Suprapubic skin (tissue), 4 donors: ENCODE data around the gene USP6NL. TPM values are rescaled to one million over a fixed set of nuclear protein-coding genes. Genes with fewer than 3 reads are reported as not detected.

Experiments used
- DNase-seq, 2 donors: peaks; one replicate each; pipeline ENCODE4 v3.0.0-alpha.2; 2019; ENCODE audit warnings: low spot score in 2 of 2
- H3K27ac ChIP-seq: fragments of 200-600 bp; sonication (generic); one replicate; pipeline ENCODE4 v1.5.1; 2019
- H3K27me3 ChIP-seq: fragments of 200-600 bp; sonication (generic); one replicate; pipeline ENCODE4 v1.5.1; 2019
- H3K36me3 ChIP-seq: fragments of 200-600 bp; sonication (generic); one replicate; pipeline ENCODE4 v1.5.1; 2019
- H3K4me1 ChIP-seq: fragments of 200-600 bp; sonication (generic); one replicate; pipeline ENCODE4 v1.5.1; 2019
- H3K4me3 ChIP-seq: fragments of 200-600 bp; sonication (generic); one replicate; pipeline ENCODE4 v1.5.1; 2019; ENCODE audit warnings: mild to moderate bottlenecking
- H3K9me3 ChIP-seq: fragments of 200-600 bp; sonication (generic); one replicate; pipeline ENCODE4 v1.5.1; 2019
- EP300 ChIP-seq: sonication (generic); formaldehyde crosslinking; IDR thresholded peaks from one replicate; pipeline ENCODE4 v1.6.1; 2017; ENCODE audit warnings: antibody characterized with exemption
- POLR2A ChIP-seq, 2 donors: fragments of 450-650 bp; IDR thresholded peaks; one replicate each; pipeline ENCODE4 v1.6.1; 2017; ENCODE audit warnings: antibody characterized with exemption in 2 of 2, mild to moderate bottlenecking in 2 of 2, moderate library complexity in 2 of 2
- POLR2AphosphoS5 ChIP-seq, 3 donors: sonication (generic); formaldehyde crosslinking; IDR thresholded peaks; one replicate each; pipeline ENCODE4 v1.6.1; 2017; ENCODE audit warnings: antibody characterized with exemption in 3 of 3
- WGBS: methylation state at CpG from one replicate; pipeline ENCODE4 v1.1.5; 2018; 5-methylcytosine and 5-hydroxymethylcytosine counted together
- total RNA-seq, 4 donors: library from RNA; depleted of rRNA; stranded (reverse); fragments of >200 nt; gene quantifications; one replicate each; pipeline ENCODE4 v1.1.0, GENCODE V29; 2016
- TF ChIP-seq, protein P1 (sequence below), 2 donors: fragments of 200-600 bp in 1 of 2; fragments of 450-650 bp in 1 of 2; sonication (generic) in 1 of 2; IDR thresholded peaks; one replicate each; pipeline ENCODE4 v1.5.1; 2016 to 2019; ENCODE audit warnings: antibody characterized with exemption in 2 of 2, mild to moderate bottlenecking in 1 of 2, moderate library complexity in 1 of 2

The USP6NL gene
- total RNA-seq, 4 donors from 2014 or later = 23.2 to 33.8 (median 27.7) TPM

DNA sequence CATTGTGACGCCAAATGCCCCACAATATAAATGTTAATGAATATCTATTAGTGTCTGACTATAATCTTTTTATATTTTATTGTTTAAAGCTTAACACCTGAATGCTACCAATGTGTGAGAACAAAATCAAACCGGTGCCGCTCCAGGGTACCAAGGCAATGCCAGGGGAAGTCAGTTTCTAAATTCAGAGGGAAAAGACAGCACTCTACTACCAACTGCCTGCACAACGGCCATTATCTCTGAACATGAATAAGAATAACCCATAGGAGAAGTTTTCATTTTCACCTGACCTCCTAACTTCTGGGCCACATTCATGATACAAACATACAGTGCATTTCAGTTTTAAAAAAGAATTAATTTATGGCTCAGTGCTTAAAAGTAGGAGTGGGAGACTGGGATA is 21.7 kb downstream of the USP6NL start:
- 92% methylated on average over 4 of the region's 4 CpGs for WGBS
- DNase-seq = no peak
- H3K4me3 ChIP-seq = no peak overlapping the region
- H3K4me1 ChIP-seq = peaks cover 5% of the 10 kb centered on the region
- no peak for TF ChIP-seq EP300
- TF ChIP-seq, protein P1, sequence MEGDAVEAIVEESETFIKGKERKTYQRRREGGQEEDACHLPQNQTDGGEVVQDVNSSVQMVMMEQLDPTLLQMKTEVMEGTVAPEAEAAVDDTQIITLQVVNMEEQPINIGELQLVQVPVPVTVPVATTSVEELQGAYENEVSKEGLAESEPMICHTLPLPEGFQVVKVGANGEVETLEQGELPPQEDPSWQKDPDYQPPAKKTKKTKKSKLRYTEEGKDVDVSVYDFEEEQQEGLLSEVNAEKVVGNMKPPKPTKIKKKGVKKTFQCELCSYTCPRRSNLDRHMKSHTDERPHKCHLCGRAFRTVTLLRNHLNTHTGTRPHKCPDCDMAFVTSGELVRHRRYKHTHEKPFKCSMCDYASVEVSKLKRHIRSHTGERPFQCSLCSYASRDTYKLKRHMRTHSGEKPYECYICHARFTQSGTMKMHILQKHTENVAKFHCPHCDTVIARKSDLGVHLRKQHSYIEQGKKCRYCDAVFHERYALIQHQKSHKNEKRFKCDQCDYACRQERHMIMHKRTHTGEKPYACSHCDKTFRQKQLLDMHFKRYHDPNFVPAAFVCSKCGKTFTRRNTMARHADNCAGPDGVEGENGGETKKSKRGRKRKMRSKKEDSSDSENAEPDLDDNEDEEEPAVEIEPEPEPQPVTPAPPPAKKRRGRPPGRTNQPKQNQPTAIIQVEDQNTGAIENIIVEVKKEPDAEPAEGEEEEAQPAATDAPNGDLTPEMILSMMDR (IDR thresholded peaks at IDR 0.05) = no peak
- no peaks in the 10 kb centered on the region for H3K9me3 ChIP-seq
- H3K36me3 ChIP-seq = no peaks in the 10 kb centered on the region
- H3K27me3 ChIP-seq = no peaks in the 10 kb centered on the region
- no peak overlapping the region for H3K27ac ChIP-seq

DNA sequence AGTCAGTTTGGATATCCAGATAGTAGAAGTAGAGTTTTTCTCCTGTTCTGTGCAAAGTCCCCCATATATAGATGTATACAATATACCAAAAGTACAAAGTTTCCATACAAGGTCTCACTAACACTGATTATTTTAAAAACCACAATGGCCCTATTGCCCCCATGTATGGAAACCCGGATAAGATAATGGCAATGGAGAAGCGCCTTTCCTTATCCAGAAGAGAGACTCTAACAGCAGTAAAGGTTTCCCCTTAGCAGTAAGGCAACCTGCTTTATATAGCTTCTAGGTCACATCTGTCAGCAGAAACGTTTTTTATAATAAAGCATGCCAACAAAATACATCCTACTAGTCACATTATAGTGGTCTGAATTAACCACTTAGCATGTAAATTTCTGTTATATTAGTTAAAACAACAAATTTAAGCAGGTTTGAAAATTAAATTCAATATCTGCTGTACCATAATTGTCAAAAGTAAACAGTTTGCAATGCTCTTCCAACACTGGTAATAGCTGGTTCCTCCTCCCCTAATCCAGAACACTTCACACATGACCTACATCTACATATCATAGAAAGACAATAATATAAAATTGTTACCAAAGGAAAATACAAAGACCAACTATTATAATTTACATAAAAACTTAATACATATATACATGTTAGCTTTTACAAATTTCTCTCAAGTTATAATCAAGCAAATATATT is 22.4 kb downstream of the USP6NL start:
- WGBS = 74% methylated on average over 3 of the region's 3 CpGs
- TF ChIP-seq, protein P1 (IDR thresholded peaks at IDR 0.05) = no peak
- TF ChIP-seq POLR2A (IDR thresholded peaks at IDR 0.05) = no peak
- no peak for TF ChIP-seq EP300
- no peak for TF ChIP-seq POLR2AphosphoS5 (IDR thresholded peaks at IDR 0.05)
- no peak overlapping the region for H3K27ac ChIP-seq
- DNase-seq = no peak
- no peaks in the 10 kb centered on the region for H3K9me3 ChIP-seq
- H3K36me3 ChIP-seq = no peaks in the 10 kb centered on the region
- H3K27me3 ChIP-seq = no peaks in the 10 kb centered on the region
- H3K4me1 ChIP-seq = peaks cover 5% of the 10 kb centered on the region
- no peak overlapping the region for H3K4me3 ChIP-seq

DNA sequence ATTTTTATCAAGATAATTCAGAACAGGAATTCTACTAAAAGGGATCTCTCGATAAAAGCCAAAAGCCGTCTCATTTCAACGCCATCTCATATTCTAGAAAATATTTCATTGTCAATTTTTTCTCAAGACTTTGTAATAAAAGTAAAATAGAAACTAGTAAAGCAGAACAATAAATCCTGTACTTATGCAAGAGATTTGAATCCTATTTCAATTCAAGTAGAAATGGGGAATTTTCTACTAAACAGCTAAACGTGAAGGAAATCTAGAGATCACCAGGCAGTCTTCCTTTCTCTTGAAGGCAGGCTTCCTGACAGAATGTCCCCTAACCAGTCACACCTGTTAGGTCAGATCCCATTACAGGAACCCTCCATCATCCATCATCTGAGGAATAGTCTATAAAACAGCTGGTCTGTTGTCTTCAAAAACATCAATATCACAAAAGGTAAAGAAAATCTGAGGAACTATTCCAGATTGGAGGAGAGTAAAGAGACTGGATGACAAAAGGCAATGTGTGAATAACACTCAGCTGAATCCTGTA is 23.7 kb downstream of the USP6NL start:
- Histone ChIP-seq H3K4me1 (peaks cover 5% of the 10 kb centered on the region), H3K4me3 (no peak overlapping the region), H3K27ac (no peak overlapping the region), H3K27me3 (no peaks in the 10 kb centered on the region), H3K9me3 (no peaks in the 10 kb centered on the region), H3K36me3 (no peaks in the 10 kb centered on the region)
- no peak for DNase-seq
- 75% methylated on average over 4 of the region's 4 CpGs for WGBS
- no peak for TF ChIP-seq EP300
- TF ChIP-seq POLR2AphosphoS5 (IDR thresholded peaks at IDR 0.05) = no peak
- TF ChIP-seq POLR2A (IDR thresholded peaks at IDR 0.05) = no peak
- TF ChIP-seq, protein P1 (IDR thresholded peaks at IDR 0.05) = no peak

DNA sequence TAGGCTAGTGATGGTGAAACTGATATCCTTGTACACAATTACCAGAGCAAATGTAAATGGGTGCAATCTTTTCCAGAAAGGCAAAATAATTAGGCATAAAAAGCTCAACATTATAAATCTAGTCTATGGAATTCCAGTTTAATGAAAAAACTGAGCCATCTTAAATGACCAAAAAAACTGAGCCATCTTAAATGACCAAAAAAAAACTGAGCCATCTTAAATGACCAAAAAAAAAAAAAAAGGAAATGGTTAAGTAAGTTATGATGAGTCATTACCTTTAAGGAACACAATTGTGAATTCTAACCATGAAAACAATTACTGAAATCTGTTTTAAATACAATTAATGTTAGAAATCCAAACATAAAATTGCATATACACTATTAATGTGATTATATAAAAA is 25.3 kb downstream of the USP6NL start:
- no peak overlapping the region for H3K27ac ChIP-seq
- no peak overlapping the region for H3K4me3 ChIP-seq
- H3K4me1 ChIP-seq = peaks cover 5% of the 10 kb centered on the region
- no peaks in the 10 kb centered on the region for H3K36me3 ChIP-seq
- no peaks in the 10 kb centered on the region for H3K27me3 ChIP-seq
- TF ChIP-seq EP300 = no peak
- TF ChIP-seq, protein P1 (IDR thresholded peaks at IDR 0.05) = no peak
- DNase-seq = no peak
- H3K9me3 ChIP-seq = no peaks in the 10 kb centered on the region

DNA sequence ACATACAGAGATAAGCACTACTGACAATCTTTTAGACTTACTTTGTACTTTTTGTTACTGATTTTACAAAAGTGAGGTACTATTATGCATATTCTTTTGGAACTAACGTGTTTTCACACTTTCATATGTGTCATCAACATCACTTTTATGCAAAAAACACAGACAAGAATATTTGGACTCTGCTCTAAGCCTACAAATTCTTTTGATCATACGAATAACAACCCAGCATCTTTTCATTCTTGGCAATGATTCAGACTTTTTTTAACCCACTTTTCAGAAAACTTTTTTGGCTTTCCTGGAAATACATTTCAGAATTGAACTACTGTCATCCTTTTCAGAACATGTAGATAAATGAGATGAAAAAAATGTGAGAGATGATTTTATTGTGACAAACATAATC is 30.2 kb downstream of the USP6NL start:
- TF ChIP-seq POLR2AphosphoS5 (IDR thresholded peaks at IDR 0.05) (no peak), POLR2A (IDR thresholded peaks at IDR 0.05) (no peak), EP300 (no peak)
- TF ChIP-seq, protein P1 (IDR thresholded peaks at IDR 0.05) = no peak
- no peak overlapping the region for H3K4me3 ChIP-seq
- H3K27ac ChIP-seq = no peak overlapping the region
- no peaks in the 10 kb centered on the region for H3K27me3 ChIP-seq
- H3K9me3 ChIP-seq = no peaks in the 10 kb centered on the region
- no peaks in the 10 kb centered on the region for H3K36me3 ChIP-seq
- no peak for DNase-seq
- H3K4me1 ChIP-seq = no peaks in the 10 kb centered on the region
- 40% methylated on average over 2 of the region's 2 CpGs for WGBS
